ENCODE results near the gene CDH22. TPM values are rescaled to one million over a fixed set of nuclear protein-coding genes. Genes with fewer than 3 reads are reported as not detected.

CDH22 gene
- total and polyA plus RNA-seq, 2 donors (not counting 1 experiment from before 2014, with no cell fraction given): not detected

GRCh38 chr20:46286977-46287376 lies 21.3 kb downstream of the CDH22 start:
- Histone ChIP-seq H3K4me3 (ENCODE audit: control extremely low read depth in 1 of 5, extremely low read depth in 1 of 5, insufficient read depth in 1 of 5, low read depth in 2 of 5, low read length in 4 of 5) (no peak overlapping the region), H2AFZ (ENCODE audit: insufficient read depth, low read depth, low read length, poor library complexity, severe bottlenecking) (no peak overlapping the region)
- no peak overlapping the region for H3K27ac Mint-ChIP-seq

DNA sequence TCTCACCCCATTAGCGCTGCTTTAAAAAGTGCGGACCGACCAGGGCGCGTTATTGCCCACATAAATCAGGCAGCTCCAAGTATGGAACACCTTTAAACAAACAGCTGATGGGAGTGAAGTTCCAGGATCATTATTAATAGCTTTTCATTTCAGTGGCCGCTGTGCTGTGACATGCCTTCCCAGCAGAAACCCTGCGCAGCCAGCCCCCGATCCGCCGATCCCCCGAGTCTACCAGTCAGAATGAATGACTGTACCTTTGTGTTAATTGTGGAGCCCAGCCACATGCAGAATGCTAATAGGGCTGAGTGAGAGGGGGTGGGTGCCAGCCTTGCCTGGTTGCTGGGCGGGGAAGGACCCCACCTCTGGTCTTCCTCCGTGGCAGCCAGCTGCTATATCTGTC lies 21.9 kb downstream of the CDH22 start:
- H3K27me3 Mint-ChIP-seq: peaks cover 24% of the 10 kb centered on the region
- ChIA-PET POLR2A (no interaction called here), CTCF (no interaction called here)
- no peak overlapping the region for H2AFZ ChIP-seq (ENCODE audit: insufficient read depth, low read depth, low read length, poor library complexity, severe bottlenecking)
- no peak overlapping the region for H3K27ac Mint-ChIP-seq
- H3K4me1 Mint-ChIP-seq: no peaks in the 10 kb centered on the region
- no peak overlapping the region for H3K4me3 ChIP-seq (ENCODE audit: control extremely low read depth in 1 of 5, extremely low read depth in 1 of 5, insufficient read depth in 1 of 5, low read depth in 2 of 5, low read length in 4 of 5)
- no peak for DNase-seq
- H3K27me3 ChIP-seq (replicated peaks in 1 of 4; ENCODE audit: control extremely low read depth in 1 of 4, control insufficient read depth in 3 of 4, insufficient read depth in 4 of 4, low read length in 3 of 4): peaks cover 0 to 22% (median under 1%) of the 10 kb centered on the region in 4 experiments
- no peaks in the 10 kb centered on the region for H3K4me1 ChIP-seq (ENCODE audit: control insufficient read depth in 2 of 2, insufficient read depth in 2 of 2, low read length in 2 of 2)
- H3K4me2 ChIP-seq (replicated peaks; ENCODE audit: low read depth, low read length, poor library complexity, severe bottlenecking): no peak overlapping the region
- no peak overlapping the region for H3K4me3 Mint-ChIP-seq
- no peaks in the 10 kb centered on the region for H3K36me3 ChIP-seq (replicated peaks in 1 of 2; ENCODE audit: control extremely low read depth in 1 of 2, control insufficient read depth in 1 of 2, extremely low read depth in 1 of 2, insufficient read depth in 2 of 2, low read length in 1 of 2)
- H4K20me1 ChIP-seq (ENCODE audit: control insufficient read depth, insufficient read depth, low read length, poor library complexity, severe bottlenecking): no peaks in the 10 kb centered on the region
- 68% methylated on average over 8 of the region's 13 CpGs for WGBS (ENCODE audit: insufficient coverage)
- intact Hi-C loops (cut with micrococcal nuclease): no loop called here
- no peaks in the 10 kb centered on the region for H3K9me3 Mint-ChIP-seq (ENCODE audit: insufficient read depth)
- H3K27ac ChIP-seq (ENCODE audit: low read length in 2 of 2): no peak overlapping the region
- TF ChIP-seq EZH2 (IDR thresholded peaks at IDR 0.05; ENCODE audit: borderline replicate concordance, insufficient read depth, low read depth, low read length, poor library complexity, severe bottlenecking): no peak
- TF ChIP-seq CTCF (IDR thresholded peaks at IDR 0.05): no peak
- no peaks in the 10 kb centered on the region for H3K9me3 ChIP-seq (ENCODE audit: control extremely low read depth in 1 of 3, control insufficient read depth in 2 of 3, insufficient read depth in 1 of 3, low read length in 2 of 3)
- ATAC-seq (ENCODE audit: low read depth): no peak
- no peak overlapping the region for H3K9ac ChIP-seq (ENCODE audit: low read length)
- no peaks in the 10 kb centered on the region for H3K79me2 ChIP-seq (ENCODE audit: control insufficient read depth, insufficient read depth, low read length)

More at GRCh38 chr20:46286977-46287376, 21.3 kb downstream of the CDH22 start:
- no peaks in the 10 kb centered on the region for H4K20me1 ChIP-seq (ENCODE audit: control insufficient read depth, insufficient read depth, low read length, poor library complexity, severe bottlenecking)
- no peaks in the 10 kb centered on the region for H3K4me1 Mint-ChIP-seq
- POLR2A ChIA-PET: no interaction called here
- peaks cover 0 to 22% (median under 1%) of the 10 kb centered on the region in 4 experiments for H3K27me3 ChIP-seq (replicated peaks in 1 of 4; ENCODE audit: control extremely low read depth in 1 of 4, control insufficient read depth in 3 of 4, insufficient read depth in 4 of 4, low read length in 3 of 4)
- no peaks in the 10 kb centered on the region for H3K9me3 Mint-ChIP-seq (ENCODE audit: insufficient read depth)
- no peak overlapping the region for H3K9ac ChIP-seq (ENCODE audit: low read length)
- no peaks in the 10 kb centered on the region for H3K4me1 ChIP-seq (ENCODE audit: control insufficient read depth in 2 of 2, insufficient read depth in 2 of 2, low read length in 2 of 2)
- ATAC-seq (ENCODE audit: low read depth) (no peak), DNase-seq (no peak)
- H3K36me3 ChIP-seq (replicated peaks in 1 of 2; ENCODE audit: control extremely low read depth in 1 of 2, control insufficient read depth in 1 of 2, extremely low read depth in 1 of 2, insufficient read depth in 2 of 2, low read length in 1 of 2): no peaks in the 10 kb centered on the region
- no peak overlapping the region for H3K4me2 ChIP-seq (replicated peaks; ENCODE audit: low read depth, low read length, poor library complexity, severe bottlenecking)
- TF ChIP-seq CTCF (IDR thresholded peaks at IDR 0.05): no peak
- TF ChIP-seq EZH2 (IDR thresholded peaks at IDR 0.05; ENCODE audit: borderline replicate concordance, insufficient read depth, low read depth, low read length, poor library complexity, severe bottlenecking): no peak
- no peak overlapping the region for H3K27ac ChIP-seq (ENCODE audit: low read length in 2 of 2)
- H3K9me3 ChIP-seq (ENCODE audit: control extremely low read depth in 1 of 3, control insufficient read depth in 2 of 3, insufficient read depth in 1 of 3, low read length in 2 of 3): no peaks in the 10 kb centered on the region
- H3K27me3 Mint-ChIP-seq: peaks cover 24% of the 10 kb centered on the region
- no peak overlapping the region for H3K4me3 Mint-ChIP-seq
- CTCF ChIA-PET: no interaction called here
- WGBS (ENCODE audit: insufficient coverage): 88% methylated on average over 4 of the region's 7 CpGs
- no peaks in the 10 kb centered on the region for H3K79me2 ChIP-seq (ENCODE audit: control insufficient read depth, insufficient read depth, low read length)
- intact Hi-C loops (cut with micrococcal nuclease): no loop called here
